Gastrocnemius medialis (tissue), 4 donors: Measurements from ENCODE around the gene GOLGA8M. TPM values are rescaled to one million over a fixed set of nuclear protein-coding genes. Genes with fewer than 3 reads are reported as not detected.
"Not testable (repeated sequence)": the region's sequence is repeated elsewhere in the genome, so short reads cannot be mapped to it uniquely, and the experiment has no call there.

ENCODE experiments used
- ATAC-seq, 2 donors: fragments of 150-250 bp; one replicate each; pipeline ENCODE4 v1.9.1; 2016
- DNase-seq, 2 donors: peaks; one replicate each; pipeline ENCODE4 v3.0.0-alpha.2; 2019
- H3K27ac ChIP-seq, 4 donors: fragments of 200-600 bp; sonication (generic); 1 replicate in 1 of 4; 2 replicates in 3 of 4; pipeline ENCODE4 v1.5.1; 2016 to 2018; ENCODE audit warnings: mild to moderate bottlenecking in 2 of 4, moderate library complexity in 1 of 4
- H3K27me3 ChIP-seq, 3 donors: fragments of 200-600 bp; sonication (generic) in 2 of 3; 1 replicate in 1 of 3; 2 replicates in 2 of 3; pipeline versions ENCODE4 v1.5.1 to v1.6.0; 2016 to 2019; ENCODE audit warnings: mild to moderate bottlenecking in 1 of 3, moderate library complexity in 1 of 3
- H3K36me3 ChIP-seq, 2 donors: fragments of 200-600 bp; sonication (generic) in 1 of 2; one replicate each; pipeline ENCODE4 v1.5.1; 2017 to 2018
- H3K4me1 ChIP-seq, 2 donors: fragments of 200-600 bp; sonication (generic) in 1 of 2; one replicate each; pipeline ENCODE4 v1.5.1; 2016 to 2017; ENCODE audit warnings: mild to moderate bottlenecking in 2 of 2
- H3K4me3 ChIP-seq, 4 donors: fragments of 200-600 bp; sonication (generic) in 3 of 4; 1 replicate in 1 of 4; 2 replicates in 3 of 4; pipeline ENCODE4 v1.5.1; 2016 to 2019; ENCODE audit warnings: mild to moderate bottlenecking in 2 of 4
- H3K9me3 ChIP-seq, 3 donors: fragments of 200-600 bp; sonication (generic) in 2 of 3; 1 replicate in 1 of 3; 2 replicates in 2 of 3; pipeline ENCODE4 v1.5.1; 2016 to 2019
- CTCF ChIP-seq, 5 experiments: fragments of 450-650 bp in 3 of 5; fragments of 200-600 bp in 2 of 5; sonication (generic) in 2 of 5; IDR thresholded peaks in 4 of 5; conservative IDR thresholded peaks in 1 of 5; 1 replicate in 4 of 5; 2 replicates in 1 of 5; pipeline ENCODE4 v1.5.1; 2016 to 2019; ENCODE audit warnings: antibody characterized with exemption in 5 of 5, mild to moderate bottlenecking in 3 of 5, moderate library complexity in 3 of 5
- POLR2A ChIP-seq, 2 donors: fragments of 450-650 bp; IDR thresholded peaks; one replicate each; pipeline ENCODE4 v1.6.1; 2017; ENCODE audit warnings: antibody characterized with exemption in 2 of 2, mild to moderate bottlenecking in 2 of 2, moderate library complexity in 2 of 2
- in situ Hi-C, 4 donors: fragments of 200-750 bp; cut with MboI; loops; one replicate each; pipeline versions ENCODE4 v1.15.0 to v1.8.0; 2017; ENCODE audit warnings: low sequenced_read_pairs in 4 of 4
- intact Hi-C: fragments of 100-400 bp; cut with DNase I; formaldehyde crosslinking; loops from one replicate; pipeline ENCODE4 v1.15.1; 2023; ENCODE audit warnings: low total_unique reads
- total RNA-seq, 4 donors: library from RNA; depleted of rRNA; stranded (reverse); fragments of >200 nt; gene quantifications; one replicate each; pipeline versions ENCODE4 v1.1.0 to v1.2.3, GENCODE V29; 2016

Gene GOLGA8M
- total RNA-seq, 4 donors from 2014 or later, result 0.61 TPM; not detected in 3

DNA sequence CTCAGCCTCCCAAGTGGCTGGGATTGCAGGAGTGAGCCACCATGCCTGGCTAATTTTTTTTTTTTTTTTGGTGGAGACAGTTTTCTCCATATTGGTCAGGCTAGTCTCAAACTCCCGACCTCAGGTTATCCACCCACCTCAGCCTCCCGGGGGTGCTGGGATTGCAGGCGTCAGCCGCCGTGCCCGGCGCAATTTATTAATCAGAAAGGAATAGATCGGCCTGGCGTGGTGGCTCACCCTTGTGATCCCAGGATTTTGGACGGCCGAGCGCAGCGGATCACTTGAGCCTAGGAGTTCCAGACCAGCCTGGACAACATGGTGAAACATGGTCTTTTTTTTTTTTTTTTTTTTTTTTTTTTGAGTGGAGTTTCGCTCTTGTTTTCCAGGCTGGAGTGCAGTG, 13.3 kb upstream of the GOLGA8M start:
- intact Hi-C loops (no loop called here), in situ Hi-C loops (no loop called here)

GRCh38 chr15:28723986-28724385, 11.8 kb upstream of the GOLGA8M start:
- ATAC-seq, H3K27ac ChIP-seq, H3K27me3 ChIP-seq, H3K9me3 ChIP-seq, in situ Hi-C loops, intact Hi-C loops, H3K4me1 ChIP-seq, DNase-seq, H3K36me3 ChIP-seq, H3K4me3 ChIP-seq: not testable (repeated sequence)

More for the DNA sequence above, 13.3 kb upstream of the GOLGA8M start:
- no peak for TF ChIP-seq POLR2A (IDR thresholded peaks at IDR 0.05)
- TF ChIP-seq CTCF (IDR thresholded peaks at IDR 0.05 in 4 of 5, conservative IDR thresholded peaks at IDR 0.05 in 1 of 5), result no peak
- no peaks in the 10 kb centered on the region for H3K9me3 ChIP-seq
- no peak overlapping the region for H3K4me3 ChIP-seq
- DNase-seq (no peak), ATAC-seq (no peak)
- H3K4me1 ChIP-seq, result no peaks in the 10 kb centered on the region
- no peak overlapping the region for H3K27ac ChIP-seq
- no peaks in the 10 kb centered on the region for H3K27me3 ChIP-seq
- no peaks in the 10 kb centered on the region for H3K36me3 ChIP-seq

- H3K36me3 ChIP-seq, H3K4me1 ChIP-seq, ATAC-seq, H3K4me3 ChIP-seq, DNase-seq, H3K9me3 ChIP-seq, H3K27me3 ChIP-seq, intact Hi-C loops, H3K27ac ChIP-seq, in situ Hi-C loops: not testable (repeated sequence)
These were observed 7.4 kb upstream of the GOLGA8M start for GRCh38 chr15:28719626-28720025.

- H3K27ac ChIP-seq, in situ Hi-C loops, H3K9me3 ChIP-seq, DNase-seq, H3K4me1 ChIP-seq, H3K36me3 ChIP-seq, intact Hi-C loops, ATAC-seq, H3K4me3 ChIP-seq, H3K27me3 ChIP-seq: not testable (repeated sequence)
These were observed 6.4 kb upstream of the GOLGA8M start for GRCh38 chr15:28718576-28718975.

DNA sequence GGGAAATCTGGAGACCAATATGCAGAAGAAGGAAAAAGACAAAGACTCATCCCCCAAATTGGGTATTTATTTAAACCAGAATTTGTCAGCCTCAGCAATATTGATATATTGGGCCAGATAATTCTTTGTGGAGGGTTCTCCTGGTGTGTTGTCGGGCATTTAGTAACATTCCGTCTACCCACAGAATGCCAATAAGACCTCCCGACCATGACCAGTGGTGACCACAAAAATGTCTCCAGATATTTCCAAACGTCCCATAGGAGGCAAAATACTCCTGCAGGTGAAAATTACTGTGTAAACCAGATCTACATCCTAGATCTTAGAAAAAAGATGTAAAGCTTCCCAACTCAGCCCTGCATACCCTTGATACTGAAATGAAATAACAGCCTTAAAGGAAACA, 2.0 kb upstream of the GOLGA8M start:
- H3K27ac ChIP-seq, DNase-seq, H3K9me3 ChIP-seq, H3K4me3 ChIP-seq, H3K27me3 ChIP-seq, in situ Hi-C loops, intact Hi-C loops, ATAC-seq, H3K4me1 ChIP-seq, H3K36me3 ChIP-seq: not testable (repeated sequence)

- intact Hi-C loops, H3K4me3 ChIP-seq, H3K9me3 ChIP-seq, H3K27me3 ChIP-seq, ATAC-seq, H3K27ac ChIP-seq, H3K36me3 ChIP-seq, DNase-seq, H3K4me1 ChIP-seq, in situ Hi-C loops: not testable (repeated sequence)
These were observed 8.3 kb downstream of the GOLGA8M start for GRCh38 chr15:28703927-28704326.

DNA sequence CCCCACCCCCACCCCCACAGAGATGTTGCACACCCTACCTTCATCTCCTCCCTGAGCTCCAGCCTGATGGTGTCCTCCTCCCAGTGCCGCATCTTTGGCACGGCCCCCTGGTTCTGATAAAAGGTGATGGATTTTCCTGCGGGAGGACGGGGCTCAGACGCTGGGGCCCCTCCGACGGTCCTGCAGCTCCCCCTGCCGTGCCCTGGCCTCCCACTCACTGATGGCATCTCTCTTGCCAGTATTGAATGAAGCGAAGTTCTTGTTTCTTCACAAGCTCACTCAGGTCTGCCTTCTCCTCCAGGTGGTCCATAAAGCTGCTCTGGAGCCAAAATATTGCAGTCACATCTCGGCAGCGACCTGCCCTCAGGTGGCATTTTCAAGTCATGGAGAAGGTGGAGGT, 9.8 kb downstream of the GOLGA8M start:
- H3K4me1 ChIP-seq, intact Hi-C loops, in situ Hi-C loops, H3K36me3 ChIP-seq, H3K27me3 ChIP-seq, H3K9me3 ChIP-seq, DNase-seq, ATAC-seq, H3K27ac ChIP-seq, H3K4me3 ChIP-seq: not testable (repeated sequence)

DNA sequence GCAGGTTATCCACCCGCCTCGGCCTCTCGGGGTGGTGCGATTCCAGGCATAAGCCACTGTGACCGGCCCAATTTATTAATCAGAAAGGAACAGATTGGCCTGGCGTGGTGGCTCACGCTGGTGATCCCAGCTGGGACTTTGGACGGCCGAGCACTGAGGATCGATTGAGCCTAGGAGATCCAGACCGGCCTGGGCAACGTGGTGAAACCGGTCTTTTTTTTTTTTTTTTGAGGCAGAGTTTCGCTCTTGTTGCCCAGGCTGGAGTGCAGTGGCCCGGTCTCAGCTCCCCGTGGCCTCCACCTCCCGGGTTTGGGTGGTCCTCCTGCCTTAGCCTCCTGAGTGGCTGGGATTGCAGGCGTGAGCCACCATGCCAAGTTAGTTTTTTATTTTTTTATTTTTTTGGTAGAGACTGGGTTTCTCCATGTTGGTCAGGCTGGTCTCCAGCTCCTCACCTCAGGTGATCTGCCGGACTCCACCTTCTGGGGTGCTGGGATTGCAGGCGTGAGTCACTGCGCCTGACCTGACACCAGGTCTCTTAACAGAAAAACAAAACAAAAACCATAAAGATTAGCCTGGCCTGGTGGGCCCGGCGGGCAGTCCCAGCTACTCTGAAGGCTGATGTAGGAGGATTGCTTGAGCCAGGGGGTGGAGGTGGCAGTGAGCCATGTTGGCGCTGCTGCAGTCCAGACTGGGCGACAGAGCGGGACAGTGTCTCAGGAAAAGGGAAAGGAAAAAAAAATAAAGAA, 18.0 kb downstream of the GOLGA8M start:
- intact Hi-C loops, ATAC-seq, H3K4me1 ChIP-seq, in situ Hi-C loops, H3K9me3 ChIP-seq, H3K4me3 ChIP-seq, DNase-seq, H3K27ac ChIP-seq, H3K36me3 ChIP-seq, H3K27me3 ChIP-seq: not testable (repeated sequence)

GRCh38 chr15:28693021-28693420, 19.2 kb downstream of the GOLGA8M start:
- DNase-seq, H3K9me3 ChIP-seq, H3K27ac ChIP-seq, H3K36me3 ChIP-seq, H3K4me1 ChIP-seq, H3K4me3 ChIP-seq, H3K27me3 ChIP-seq, in situ Hi-C loops, intact Hi-C loops, ATAC-seq: not testable (repeated sequence)

GRCh38 chr15:28673533-28673932, 38.7 kb downstream of the GOLGA8M start:
- H3K36me3 ChIP-seq, H3K4me1 ChIP-seq, H3K4me3 ChIP-seq, intact Hi-C loops, DNase-seq, ATAC-seq, H3K27me3 ChIP-seq, in situ Hi-C loops, H3K27ac ChIP-seq, H3K9me3 ChIP-seq: not testable (repeated sequence)

DNA sequence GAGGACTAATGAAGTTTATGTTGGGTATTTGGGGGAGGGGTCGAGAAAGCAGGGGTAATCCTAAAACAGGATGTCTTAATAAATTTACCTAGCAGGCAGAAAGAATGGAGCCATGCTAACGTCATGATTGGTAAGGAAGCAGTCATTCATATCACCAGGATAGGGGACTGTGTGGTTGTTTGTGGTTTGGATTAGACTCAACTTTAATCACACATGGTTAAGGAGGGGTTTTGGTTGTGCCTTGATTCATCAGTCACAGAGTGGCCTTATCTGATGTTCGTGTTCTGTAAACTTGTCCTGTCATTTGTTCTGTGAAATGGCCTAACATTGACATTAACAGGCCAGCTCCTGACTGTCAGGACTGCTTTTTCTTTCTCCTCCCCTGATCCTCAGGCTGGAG, 40.1 kb downstream of the GOLGA8M start:
- H3K27me3 ChIP-seq, H3K36me3 ChIP-seq, DNase-seq, ATAC-seq, H3K4me1 ChIP-seq, H3K9me3 ChIP-seq, H3K27ac ChIP-seq, intact Hi-C loops, in situ Hi-C loops, H3K4me3 ChIP-seq: not testable (repeated sequence)
